PFSK-1 (cell line): ENCODE data around the gene NPW.

Source experiments
- FOXP2 ChIP-seq: optimal IDR thresholded peaks from 2 replicates; pipeline ENCODE3; 2011; ENCODE audit warnings: borderline replicate concordance, control low read depth, inconsistent platforms; ENCODE audit not compliant: insufficient read depth; ENCODE audit errors: extremely low read length, extremely low read depth
- POLR2AphosphoS5 ChIP-seq: IDR thresholded peaks from 2 replicates; pipeline ENCODE4 v1.6.1; 2012; ENCODE audit warnings: low read depth, mild to moderate bottlenecking, control low read depth, low read length, moderate library complexity
- SIN3A ChIP-seq: IDR thresholded peaks from 2 replicates; pipeline ENCODE4 v1.6.1; 2012; ENCODE audit warnings: mild to moderate bottlenecking, low read length, moderate library complexity, borderline replicate concordance; ENCODE audit not compliant: insufficient read depth
- TAF1 ChIP-seq: IDR thresholded peaks from 2 replicates; pipeline ENCODE4 v1.6.1; 2012; ENCODE audit warnings: low read length, control low read depth, borderline replicate concordance; ENCODE audit not compliant: insufficient read depth
- TF ChIP-seq, protein P1 (sequence below), 2 experiments: IDR thresholded peaks; 2 replicates each; pipeline versions ENCODE4 v1.6.1 to v1.8.0; 2011 to 2012; ENCODE audit warnings: low read depth in 2 of 2, low read length in 2 of 2, control low read depth in 1 of 2, inconsistent platforms in 1 of 2, mild to moderate bottlenecking in 1 of 2, moderate library complexity in 1 of 2; ENCODE audit not compliant: insufficient read depth in 1 of 2

The NPW gene

GRCh38 chr16:2048116-2048543 is 28.5 kb downstream of the NPW start:
- TF ChIP-seq TAF1: no peak
- TF ChIP-seq FOXP2: no peak
- TF ChIP-seq, protein P1, sequence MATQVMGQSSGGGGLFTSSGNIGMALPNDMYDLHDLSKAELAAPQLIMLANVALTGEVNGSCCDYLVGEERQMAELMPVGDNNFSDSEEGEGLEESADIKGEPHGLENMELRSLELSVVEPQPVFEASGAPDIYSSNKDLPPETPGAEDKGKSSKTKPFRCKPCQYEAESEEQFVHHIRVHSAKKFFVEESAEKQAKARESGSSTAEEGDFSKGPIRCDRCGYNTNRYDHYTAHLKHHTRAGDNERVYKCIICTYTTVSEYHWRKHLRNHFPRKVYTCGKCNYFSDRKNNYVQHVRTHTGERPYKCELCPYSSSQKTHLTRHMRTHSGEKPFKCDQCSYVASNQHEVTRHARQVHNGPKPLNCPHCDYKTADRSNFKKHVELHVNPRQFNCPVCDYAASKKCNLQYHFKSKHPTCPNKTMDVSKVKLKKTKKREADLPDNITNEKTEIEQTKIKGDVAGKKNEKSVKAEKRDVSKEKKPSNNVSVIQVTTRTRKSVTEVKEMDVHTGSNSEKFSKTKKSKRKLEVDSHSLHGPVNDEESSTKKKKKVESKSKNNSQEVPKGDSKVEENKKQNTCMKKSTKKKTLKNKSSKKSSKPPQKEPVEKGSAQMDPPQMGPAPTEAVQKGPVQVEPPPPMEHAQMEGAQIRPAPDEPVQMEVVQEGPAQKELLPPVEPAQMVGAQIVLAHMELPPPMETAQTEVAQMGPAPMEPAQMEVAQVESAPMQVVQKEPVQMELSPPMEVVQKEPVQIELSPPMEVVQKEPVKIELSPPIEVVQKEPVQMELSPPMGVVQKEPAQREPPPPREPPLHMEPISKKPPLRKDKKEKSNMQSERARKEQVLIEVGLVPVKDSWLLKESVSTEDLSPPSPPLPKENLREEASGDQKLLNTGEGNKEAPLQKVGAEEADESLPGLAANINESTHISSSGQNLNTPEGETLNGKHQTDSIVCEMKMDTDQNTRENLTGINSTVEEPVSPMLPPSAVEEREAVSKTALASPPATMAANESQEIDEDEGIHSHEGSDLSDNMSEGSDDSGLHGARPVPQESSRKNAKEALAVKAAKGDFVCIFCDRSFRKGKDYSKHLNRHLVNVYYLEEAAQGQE (IDR thresholded peaks at IDR 0.05; ENCODE audit: insufficient read depth in 1 of 2, low read depth in 2 of 2, low read length in 2 of 2): no peak
- TF ChIP-seq SIN3A: no peak

DNA sequence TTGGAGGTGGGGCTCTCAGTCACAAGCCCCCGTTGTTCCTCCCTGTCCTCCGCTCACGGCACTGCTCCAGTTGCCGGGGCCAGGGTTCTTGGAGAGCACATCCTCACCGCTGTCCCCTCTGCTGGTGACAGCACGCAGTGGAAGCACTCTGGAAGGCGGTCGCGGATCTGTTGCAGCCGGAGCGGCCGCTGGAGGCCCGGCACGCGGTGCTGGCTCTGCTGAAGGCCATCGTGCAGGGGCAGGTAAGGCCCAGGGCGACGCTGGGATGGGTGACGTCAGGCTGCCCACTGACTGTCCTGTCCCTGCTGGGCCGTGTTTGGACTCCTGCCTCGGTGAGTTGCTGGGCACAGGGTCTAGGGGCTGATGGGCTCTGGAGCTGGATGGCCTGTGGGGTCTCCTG is 33.6 kb downstream of the NPW start:
- TF ChIP-seq TAF1 (no peak), SIN3A (no peak), POLR2AphosphoS5 (no peak), FOXP2 (no peak)
- TF ChIP-seq, protein P1 (IDR thresholded peaks at IDR 0.05; ENCODE audit: insufficient read depth in 1 of 2, low read depth in 2 of 2, low read length in 2 of 2): no peak

DNA sequence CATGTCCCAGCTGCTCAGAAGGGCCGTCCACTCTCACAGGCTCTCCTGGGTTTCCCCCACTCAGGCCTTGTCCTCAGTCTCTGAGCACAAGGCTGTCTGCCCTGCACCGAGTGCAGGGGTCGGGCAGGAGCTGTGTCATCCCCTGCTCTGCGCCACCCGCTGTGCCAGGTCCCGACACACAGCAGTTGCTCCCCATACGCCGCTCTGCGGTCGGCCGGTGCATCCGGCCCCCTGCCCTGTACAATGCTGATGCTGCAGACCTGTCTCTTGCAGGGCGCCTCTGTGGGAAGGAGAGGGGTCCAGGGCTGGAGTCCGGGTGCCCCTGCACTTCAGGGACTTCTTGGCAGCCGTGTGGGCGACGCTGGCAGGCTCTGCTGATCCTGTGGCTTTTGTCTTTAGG is 34.3 kb downstream of the NPW start:
- no peak for TF ChIP-seq FOXP2
- TF ChIP-seq TAF1: no peak
- TF ChIP-seq SIN3A: no peak

DNA sequence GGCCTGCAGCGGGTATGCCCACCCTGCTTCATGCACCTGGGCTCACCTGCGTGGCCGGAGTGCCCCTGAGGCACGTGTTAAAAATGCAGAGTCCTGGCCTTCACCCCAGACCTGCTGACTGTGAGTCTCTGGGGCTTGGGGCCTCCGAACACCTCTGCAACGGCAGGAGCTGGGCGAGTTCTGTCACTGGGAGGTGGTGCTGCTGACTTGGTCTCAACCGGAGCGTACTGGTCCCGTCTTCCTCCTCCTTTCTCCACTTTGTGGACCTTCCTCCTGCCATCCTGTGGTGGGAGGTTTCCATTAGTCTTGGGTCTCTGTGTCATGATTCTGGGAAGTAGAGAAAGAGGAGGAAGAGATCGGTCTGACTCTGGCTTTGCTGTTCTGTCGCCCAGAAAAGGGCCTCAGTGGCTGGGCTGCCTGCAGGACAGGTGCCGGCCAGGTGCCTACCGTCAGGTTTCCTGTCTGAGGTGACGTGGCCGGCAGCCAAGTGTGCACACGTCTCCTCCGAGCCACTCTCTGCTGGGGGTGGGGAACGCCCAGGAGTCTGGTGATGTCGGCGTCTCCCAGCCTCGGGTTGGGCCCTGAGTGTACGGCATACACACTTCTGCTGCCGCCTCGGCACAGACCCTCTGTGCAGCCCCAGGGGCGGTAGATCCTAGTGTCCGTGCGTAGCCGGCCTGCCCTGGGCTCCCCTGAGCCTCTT is 35.1 kb downstream of the NPW start:
- TF ChIP-seq POLR2AphosphoS5: no peak
- TF ChIP-seq TAF1: no peak
- TF ChIP-seq FOXP2: no peak
- TF ChIP-seq, protein P1 (IDR thresholded peaks at IDR 0.05; ENCODE audit: insufficient read depth in 1 of 2, low read depth in 2 of 2, low read length in 2 of 2): no peak
- TF ChIP-seq SIN3A: no peak

DNA sequence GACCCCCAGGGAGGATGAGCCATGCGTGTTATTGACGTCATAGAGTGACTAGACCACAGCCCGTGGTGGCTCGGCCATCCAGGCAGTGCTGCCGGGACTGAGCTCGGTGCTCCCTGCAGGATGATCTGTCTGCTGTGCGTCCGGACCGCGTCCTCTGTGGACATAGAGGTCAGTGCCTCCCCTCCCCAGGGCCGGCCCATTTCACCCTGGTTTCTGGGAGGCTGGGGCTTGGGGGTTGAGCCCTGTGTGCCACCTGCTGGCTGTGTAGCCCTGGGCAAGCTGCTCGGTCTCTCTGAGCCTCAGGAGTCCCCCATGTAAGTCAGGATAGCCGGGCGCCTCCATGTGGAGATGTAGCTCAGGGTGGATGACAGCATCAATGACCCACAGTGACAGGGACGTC is 36.5 kb downstream of the NPW start:
- TF ChIP-seq SIN3A (no peak), FOXP2 (no peak), TAF1 (no peak), POLR2AphosphoS5 (no peak)
- TF ChIP-seq, protein P1 (IDR thresholded peaks at IDR 0.05; ENCODE audit: insufficient read depth in 1 of 2, low read depth in 2 of 2, low read length in 2 of 2): no peak
